GM18520 (cell line): ENCODE data around the gene BEGAIN.

ENCODE experiments used
- ATAC-seq: cut with Tn5 transposase; IDR thresholded peaks from one replicate; pipeline ENCODE4 v1.9.1; 2021; ENCODE audit not compliant: unreplicated experiment

The BEGAIN gene

GRCh38 chr14:100602621-100603230, 15.5 kb upstream of the BEGAIN start:
- ATAC-seq: no peak

GRCh38 chr14:100601914-100602313, 14.7 kb upstream of the BEGAIN start:
- no peak for ATAC-seq

DNA sequence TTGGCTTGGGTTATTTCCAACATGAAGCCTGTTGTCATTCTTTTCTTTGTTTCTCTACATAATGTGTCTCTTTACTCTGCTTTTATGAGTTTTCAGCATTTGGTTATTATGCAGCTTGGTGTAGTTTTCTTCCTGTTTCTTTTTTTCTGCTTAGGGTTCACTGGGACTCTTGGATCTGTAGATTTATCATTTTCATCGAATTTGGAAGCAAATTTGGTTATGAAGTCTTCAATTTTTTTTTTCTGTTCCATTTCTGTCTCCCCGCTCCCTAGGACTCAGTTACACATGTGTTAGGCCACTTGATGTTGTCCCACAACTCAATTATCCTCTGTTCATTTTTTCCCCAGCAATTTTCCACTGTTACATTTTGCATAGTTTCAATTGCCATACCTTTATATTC, 13.8 kb upstream of the BEGAIN start:
- no peak for ATAC-seq

- no peak for ATAC-seq
Measured at GRCh38 chr14:100599981-100600380, 12.8 kb upstream of the BEGAIN start.

DNA sequence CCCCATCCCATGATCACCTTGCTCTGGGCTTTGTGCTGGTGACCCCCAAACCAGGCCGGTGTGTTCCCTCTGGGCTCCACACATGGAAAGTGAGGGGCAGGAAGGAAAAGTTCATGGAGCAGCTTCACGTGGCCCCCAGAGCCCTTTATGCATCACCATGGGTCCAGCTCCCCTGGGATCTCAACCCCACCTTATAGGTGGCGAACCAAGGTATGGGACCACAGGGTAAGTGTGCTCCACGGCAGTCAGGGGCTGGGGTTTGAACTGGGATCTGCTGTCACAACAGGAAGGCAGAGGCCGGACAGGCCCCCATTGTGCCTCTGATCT, 7.4 kb upstream of the BEGAIN start:
- no peak for ATAC-seq

- no peak for ATAC-seq
Measured at GRCh38 chr14:100593751-100594624, 6.8 kb upstream of the BEGAIN start.

- no peak for ATAC-seq
Measured at GRCh38 chr14:100592972-100593371, 5.8 kb upstream of the BEGAIN start.

- ATAC-seq: no peak
Measured at GRCh38 chr14:100592461-100592891, 5.3 kb upstream of the BEGAIN start.

DNA sequence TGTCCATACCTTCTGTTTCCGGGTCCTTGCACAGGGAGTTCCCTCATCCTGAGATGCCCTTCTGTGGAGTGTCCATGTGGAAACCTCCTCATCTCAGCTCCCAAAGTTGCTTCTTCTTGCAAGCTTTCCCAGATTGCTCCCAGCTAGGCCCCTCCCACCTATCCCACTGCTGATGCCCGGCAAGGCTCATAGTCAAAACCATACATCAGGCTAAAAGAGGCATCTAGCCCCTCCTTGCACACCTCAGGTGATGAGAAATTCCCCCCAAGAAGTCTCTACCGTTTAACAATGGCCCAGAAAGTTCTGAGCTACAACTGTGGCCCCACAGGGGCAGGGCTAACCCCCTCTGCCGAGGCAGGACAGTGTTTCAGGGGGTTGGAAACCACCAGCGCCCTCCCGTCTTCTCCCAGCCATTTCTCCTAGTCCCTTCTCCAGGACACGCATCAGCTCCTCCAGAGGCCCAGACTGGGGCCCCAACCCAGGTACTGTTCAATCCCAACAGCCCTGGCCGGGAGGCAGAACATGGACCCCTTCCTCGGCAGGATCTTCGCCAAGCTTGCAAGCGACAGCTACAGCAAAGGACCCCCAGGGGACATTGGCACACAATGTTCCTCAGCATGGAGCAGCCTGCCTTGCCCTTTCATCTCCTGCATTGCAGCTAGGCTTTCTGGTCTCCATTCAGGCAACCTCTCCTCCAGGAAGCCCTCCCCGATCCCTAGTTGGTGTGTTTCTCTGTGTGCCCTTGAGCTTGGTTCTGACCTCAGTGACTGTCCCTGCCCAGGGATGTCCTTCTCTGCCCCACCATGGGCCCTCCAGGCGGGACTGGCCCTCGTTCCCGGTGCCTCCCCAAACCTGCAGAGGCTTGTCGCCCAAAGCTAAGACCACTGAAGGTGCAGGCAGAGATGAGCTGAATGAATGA, 4.5 kb upstream of the BEGAIN start:
- ATAC-seq: no peak

DNA sequence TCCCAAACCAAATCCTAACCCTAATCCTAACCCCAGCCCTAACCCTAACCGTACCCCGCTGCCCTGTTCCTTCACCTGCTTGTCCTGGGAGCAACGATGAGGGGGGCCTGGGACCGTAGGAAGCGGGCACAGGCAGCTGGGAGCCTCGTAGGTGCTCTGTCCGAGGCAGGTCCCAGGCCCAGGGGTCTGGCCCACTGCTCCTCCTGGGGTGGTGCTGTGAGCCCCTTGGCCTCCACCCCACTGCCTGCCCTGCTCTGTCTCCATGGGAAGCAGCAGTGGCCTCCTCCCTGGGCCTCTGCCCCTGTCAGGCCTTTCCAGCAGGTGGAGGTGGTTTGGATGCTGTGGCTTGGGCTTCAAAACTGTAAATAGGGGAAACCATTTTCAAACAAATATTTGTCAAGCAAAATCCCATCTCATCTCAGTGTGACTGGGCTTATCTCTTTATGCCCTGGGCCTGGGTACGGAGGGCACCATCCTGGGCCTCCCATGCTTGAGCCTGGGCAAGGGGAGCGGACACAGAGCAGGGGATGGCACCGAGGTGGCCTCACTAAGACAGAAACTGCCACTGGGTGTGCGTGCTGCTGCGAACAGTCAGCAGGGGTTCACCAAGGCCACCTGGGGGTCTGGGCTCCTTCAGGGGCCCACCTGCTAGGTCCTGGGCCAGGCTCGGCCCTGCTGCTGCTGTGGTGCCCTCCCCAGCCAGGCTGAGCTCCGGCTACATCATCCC, 3.7 kb upstream of the BEGAIN start:
- no peak for ATAC-seq

- ATAC-seq: no peak
Measured at GRCh38 chr14:100589760-100590469, 2.7 kb upstream of the BEGAIN start.

DNA sequence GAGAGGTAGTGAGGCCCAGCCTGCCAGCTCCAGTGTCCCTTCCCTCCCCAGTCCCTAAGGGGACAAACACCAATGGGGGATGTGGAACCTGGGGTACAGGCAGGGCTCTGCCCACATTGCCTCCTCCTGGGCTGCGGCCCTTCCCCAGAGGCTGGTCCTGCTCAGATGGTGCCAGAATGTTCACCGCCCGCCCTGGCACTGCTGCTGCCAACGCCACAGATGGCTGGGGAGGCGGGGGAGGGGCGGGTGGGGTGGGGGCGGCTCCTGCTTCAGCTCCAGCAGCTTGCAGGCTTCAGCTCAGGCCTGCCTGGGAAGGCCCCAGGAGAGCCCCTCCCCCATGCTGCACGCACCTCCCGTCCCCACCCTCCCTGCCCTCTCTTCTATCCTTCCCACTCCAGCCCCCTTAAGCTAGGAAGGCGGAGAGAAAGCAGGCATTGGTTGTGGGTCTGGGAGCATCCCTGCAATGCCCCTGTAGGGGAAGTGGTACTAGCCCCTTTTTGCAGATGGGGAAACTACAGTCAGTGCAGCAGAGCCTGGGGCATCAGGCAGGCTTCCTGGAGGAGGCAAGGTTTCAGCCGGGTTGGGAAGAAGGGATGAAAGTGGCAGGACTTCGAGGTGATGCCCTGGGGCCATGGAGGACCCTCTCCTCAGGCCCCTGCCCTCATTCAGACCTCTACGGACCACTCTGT, 2.0 kb upstream of the BEGAIN start:
- no peak for ATAC-seq

DNA sequence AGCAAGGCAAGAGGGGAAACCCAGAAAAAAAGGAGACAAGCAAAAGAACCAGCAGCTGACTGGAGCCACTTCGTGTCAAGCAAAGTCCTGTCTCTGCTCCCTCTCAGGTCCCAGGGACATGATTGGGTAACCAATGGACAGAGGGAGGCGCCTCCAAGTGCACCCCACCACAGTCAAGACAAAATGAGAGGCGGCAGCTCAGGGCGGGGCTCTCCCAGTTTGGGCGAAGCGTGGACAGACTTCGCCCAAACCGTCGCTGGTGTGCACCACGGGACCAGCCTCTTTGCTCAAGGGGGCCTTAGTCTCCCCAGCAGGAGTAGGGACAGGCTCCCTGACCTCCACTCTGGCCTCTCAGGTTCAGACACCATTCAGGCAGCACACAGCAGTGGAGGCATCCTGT, 1.5 kb upstream of the BEGAIN start:
- no peak for ATAC-seq

DNA sequence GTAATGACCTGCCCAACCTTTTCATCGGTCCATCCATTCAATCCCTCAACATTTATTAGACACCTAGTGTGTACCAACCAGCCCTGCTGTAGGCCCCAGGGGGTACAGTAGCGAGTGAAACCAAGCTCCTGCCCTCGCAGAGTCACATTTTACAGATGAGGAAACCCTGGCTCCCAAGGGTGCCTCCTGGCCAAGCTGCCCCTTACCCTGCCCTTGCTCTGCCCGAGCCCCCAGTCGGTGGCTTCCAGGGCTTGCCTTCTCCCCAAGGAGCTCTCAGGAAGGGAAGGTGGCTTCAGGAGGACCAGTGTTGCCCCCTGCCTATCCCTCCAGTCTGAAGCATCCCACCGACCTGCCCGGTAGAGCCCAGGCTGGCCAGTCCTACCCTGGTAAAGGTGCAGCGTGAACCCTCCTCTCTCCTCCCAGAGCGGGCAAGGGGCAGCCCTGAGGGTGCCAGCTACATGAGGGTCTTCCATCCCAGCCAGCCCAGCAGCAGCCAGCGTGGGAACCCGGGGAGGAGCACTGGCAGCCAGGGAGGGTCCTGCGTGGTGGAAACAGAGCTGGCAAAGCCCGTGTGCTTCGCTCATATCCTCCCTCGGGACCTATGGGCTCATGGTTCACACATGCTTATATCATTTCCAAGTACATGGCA, 670 bp upstream of the BEGAIN start:
- ATAC-seq: no peak

GRCh38 chr14:100586403-100587085, 673 bp downstream of the BEGAIN start:
- no peak for ATAC-seq

- ATAC-seq: no peak
Measured at GRCh38 chr14:100586153-100586402, 1.1 kb downstream of the BEGAIN start.

DNA sequence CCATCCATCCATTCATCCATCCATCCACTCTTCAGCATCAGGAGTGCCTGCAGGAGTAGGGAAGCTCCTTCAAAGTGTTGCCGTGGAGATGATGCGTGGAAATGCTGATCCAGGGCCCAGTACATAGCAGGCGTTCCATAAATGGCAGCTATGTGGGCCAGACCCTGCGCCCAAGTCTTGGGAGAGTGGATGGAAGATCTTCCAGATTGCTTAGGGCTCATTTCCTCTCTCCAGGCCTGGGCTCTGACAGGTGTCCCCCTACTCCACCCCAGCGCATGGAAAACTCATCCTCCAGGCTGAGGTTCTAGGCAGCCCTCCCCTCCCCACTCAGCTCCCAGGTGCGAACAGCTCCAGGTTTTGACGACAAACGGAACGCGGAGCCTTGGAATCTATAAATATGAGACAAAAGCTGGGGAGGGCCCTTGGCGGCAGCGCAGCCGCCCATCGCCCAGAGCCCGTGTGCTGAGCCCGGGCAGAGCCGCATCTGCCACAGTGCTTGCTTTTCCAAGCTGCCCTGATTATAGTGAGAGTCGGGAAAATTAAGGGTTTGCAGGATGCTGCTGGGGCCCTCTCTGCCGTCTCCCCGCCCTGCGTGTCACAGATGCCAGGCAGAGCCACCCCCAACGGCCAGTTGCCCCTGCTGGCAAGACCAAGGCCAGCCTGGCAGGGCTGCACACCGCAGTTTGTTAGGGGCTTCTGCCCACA, 1.6 kb downstream of the BEGAIN start:
- ATAC-seq: no peak
